Measurements from ENCODE around the gene LLGL2. TPM values are rescaled to one million over a fixed set of nuclear protein-coding genes. Genes with fewer than 3 reads are reported as not detected.

LLGL2 gene
- total RNA-seq, 1 donor from 2014 or later, result 33.1 TPM

GRCh38 chr17:75568412-75569255 is 43.1 kb downstream of the LLGL2 start:
- H3K4me3 Mint-ChIP-seq, result no peak overlapping the region
- no peaks in the 10 kb centered on the region for H3K4me1 Mint-ChIP-seq
- no peaks in the 10 kb centered on the region for H3K9me3 Mint-ChIP-seq
- no peak overlapping the region for H3K27ac Mint-ChIP-seq
- no peak for DNase-seq (ENCODE audit: low spot score in 2 of 2, unreplicated experiment in 2 of 2)
- TF ChIP-seq, protein P1, sequence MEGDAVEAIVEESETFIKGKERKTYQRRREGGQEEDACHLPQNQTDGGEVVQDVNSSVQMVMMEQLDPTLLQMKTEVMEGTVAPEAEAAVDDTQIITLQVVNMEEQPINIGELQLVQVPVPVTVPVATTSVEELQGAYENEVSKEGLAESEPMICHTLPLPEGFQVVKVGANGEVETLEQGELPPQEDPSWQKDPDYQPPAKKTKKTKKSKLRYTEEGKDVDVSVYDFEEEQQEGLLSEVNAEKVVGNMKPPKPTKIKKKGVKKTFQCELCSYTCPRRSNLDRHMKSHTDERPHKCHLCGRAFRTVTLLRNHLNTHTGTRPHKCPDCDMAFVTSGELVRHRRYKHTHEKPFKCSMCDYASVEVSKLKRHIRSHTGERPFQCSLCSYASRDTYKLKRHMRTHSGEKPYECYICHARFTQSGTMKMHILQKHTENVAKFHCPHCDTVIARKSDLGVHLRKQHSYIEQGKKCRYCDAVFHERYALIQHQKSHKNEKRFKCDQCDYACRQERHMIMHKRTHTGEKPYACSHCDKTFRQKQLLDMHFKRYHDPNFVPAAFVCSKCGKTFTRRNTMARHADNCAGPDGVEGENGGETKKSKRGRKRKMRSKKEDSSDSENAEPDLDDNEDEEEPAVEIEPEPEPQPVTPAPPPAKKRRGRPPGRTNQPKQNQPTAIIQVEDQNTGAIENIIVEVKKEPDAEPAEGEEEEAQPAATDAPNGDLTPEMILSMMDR (IDR thresholded peaks at IDR 0.05; ENCODE audit: unreplicated experiment), result no peak
- no peaks in the 10 kb centered on the region for H3K27me3 Mint-ChIP-seq (ENCODE audit: low read depth)
- no peaks in the 10 kb centered on the region for H3K36me3 Mint-ChIP-seq

DNA sequence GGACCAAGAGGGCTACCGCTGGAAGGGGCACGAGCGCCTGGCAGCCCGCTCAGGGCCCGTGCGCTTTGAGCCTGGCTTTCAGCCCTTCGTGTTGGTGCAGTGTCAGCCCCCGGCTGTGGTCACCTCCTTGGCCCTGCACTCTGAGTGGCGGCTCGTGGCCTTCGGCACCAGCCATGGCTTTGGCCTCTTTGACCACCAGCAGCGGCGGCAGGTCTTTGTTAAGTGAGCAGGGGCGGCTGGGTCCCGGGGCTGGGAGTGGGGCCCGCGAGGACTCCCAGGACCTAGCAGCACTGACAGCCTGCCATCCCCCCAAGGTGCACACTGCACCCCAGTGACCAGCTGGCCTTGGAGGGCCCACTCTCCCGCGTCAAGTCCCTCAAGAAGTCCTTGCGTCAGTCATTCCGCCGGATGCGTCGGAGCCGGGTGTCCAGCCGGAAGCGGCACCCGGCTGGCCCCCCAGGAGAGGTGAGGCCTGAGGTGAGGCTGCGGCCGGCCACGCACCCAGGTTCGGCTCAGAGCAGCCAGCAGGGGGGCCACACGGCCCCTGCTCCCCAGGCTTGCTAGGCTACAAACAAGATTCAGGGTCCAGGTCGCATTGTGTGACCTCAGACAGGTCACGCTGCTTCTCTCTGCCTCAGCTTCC is 44.7 kb downstream of the LLGL2 start:
- DNase-seq (ENCODE audit: low spot score in 2 of 2, unreplicated experiment in 2 of 2), result no peak
- no peak overlapping the region for H3K4me3 Mint-ChIP-seq
- no peaks in the 10 kb centered on the region for H3K36me3 Mint-ChIP-seq
- H3K27ac Mint-ChIP-seq, result no peak overlapping the region
- H3K9me3 Mint-ChIP-seq, result no peaks in the 10 kb centered on the region
- no peaks in the 10 kb centered on the region for H3K4me1 Mint-ChIP-seq
- H3K27me3 Mint-ChIP-seq (ENCODE audit: low read depth), result no peaks in the 10 kb centered on the region
- TF ChIP-seq, protein P1 (IDR thresholded peaks at IDR 0.05; ENCODE audit: unreplicated experiment), result no peak

GRCh38 chr17:75570772-75571171 is 45.3 kb downstream of the LLGL2 start:
- Mint-ChIP-seq H3K4me1 (no peaks in the 10 kb centered on the region), H3K36me3 (no peaks in the 10 kb centered on the region), H3K27ac (no peak overlapping the region), H3K9me3 (no peaks in the 10 kb centered on the region), H3K27me3 (ENCODE audit: low read depth) (no peaks in the 10 kb centered on the region), H3K4me3 (no peak overlapping the region)
- TF ChIP-seq, protein P1 (IDR thresholded peaks at IDR 0.05; ENCODE audit: unreplicated experiment), result no peak
- DNase-seq (ENCODE audit: low spot score in 2 of 2, unreplicated experiment in 2 of 2), result no peak

DNA sequence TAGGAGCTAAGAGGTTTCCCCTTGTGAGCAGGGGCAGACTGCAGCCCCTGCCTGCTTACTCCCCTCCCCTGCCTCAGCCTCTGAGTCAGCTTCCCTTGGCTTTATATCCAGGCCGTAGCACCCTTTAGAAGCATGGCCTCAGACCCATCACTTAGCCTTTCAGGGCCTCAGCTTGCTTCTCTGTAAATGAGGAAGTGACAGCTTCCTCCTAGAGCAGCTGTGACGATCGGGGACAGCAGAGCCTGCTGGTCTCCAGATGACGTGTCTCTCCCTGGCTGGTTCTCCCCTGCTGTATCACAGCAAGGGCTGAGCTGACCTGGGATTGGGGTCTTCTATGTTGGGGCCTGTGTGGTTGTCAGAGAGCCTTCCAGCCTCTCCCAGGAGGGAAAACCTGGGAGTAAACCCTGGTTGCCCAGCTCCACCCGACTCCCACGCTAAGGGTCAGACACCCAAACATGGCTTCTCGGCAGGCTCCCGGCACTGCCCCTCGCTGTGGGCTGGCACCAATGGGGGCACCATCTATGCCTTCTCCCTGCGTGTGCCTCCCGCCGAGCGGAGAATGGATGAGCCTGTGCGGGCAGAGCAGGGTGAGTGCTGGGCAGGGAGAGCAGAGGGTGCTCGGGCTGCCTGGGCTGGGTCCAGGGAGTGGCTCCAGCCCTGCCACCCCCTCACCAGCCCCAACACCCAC is 45.8 kb downstream of the LLGL2 start:
- Mint-ChIP-seq H3K4me3 (no peak overlapping the region), H3K9me3 (no peaks in the 10 kb centered on the region), H3K36me3 (no peaks in the 10 kb centered on the region), H3K27ac (no peak overlapping the region), H3K4me1 (no peaks in the 10 kb centered on the region), H3K27me3 (ENCODE audit: low read depth) (no peaks in the 10 kb centered on the region)
- TF ChIP-seq, protein P1 (IDR thresholded peaks at IDR 0.05; ENCODE audit: unreplicated experiment), result no peak
- DNase-seq (ENCODE audit: low spot score in 2 of 2, unreplicated experiment in 2 of 2), result no peak

- DNase-seq (ENCODE audit: low spot score in 2 of 2, unreplicated experiment in 2 of 2), result no peak
- H3K27ac Mint-ChIP-seq, result no peak overlapping the region
Measured at GRCh38 chr17:75571885-75572215, 46.4 kb downstream of the LLGL2 start.

More at GRCh38 chr17:75571885-75572215, 46.4 kb downstream of the LLGL2 start:
- no peaks in the 10 kb centered on the region for H3K36me3 Mint-ChIP-seq
- H3K27me3 Mint-ChIP-seq (ENCODE audit: low read depth), result no peaks in the 10 kb centered on the region
- H3K9me3 Mint-ChIP-seq, result no peaks in the 10 kb centered on the region
- H3K4me3 Mint-ChIP-seq, result no peak overlapping the region
- TF ChIP-seq, protein P1 (IDR thresholded peaks at IDR 0.05; ENCODE audit: unreplicated experiment), result no peak
- H3K4me1 Mint-ChIP-seq, result no peaks in the 10 kb centered on the region
